Stomach (tissue), 4 donors: ENCODE data around the gene ODAD4.

Source experiments
- EP300 ChIP-seq: sonication (generic); formaldehyde crosslinking; IDR thresholded peaks from one replicate; pipeline ENCODE4 v1.6.1; 2017; ENCODE audit warnings: antibody characterized with exemption
- POLR2A ChIP-seq, 4 donors: fragments of 450-650 bp; IDR thresholded peaks; one replicate each; pipeline ENCODE4 v1.6.1; 2016; ENCODE audit warnings: antibody characterized with exemption in 4 of 4, control low read depth in 2 of 4, mild to moderate bottlenecking in 1 of 4, moderate library complexity in 1 of 4
- POLR2AphosphoS5 ChIP-seq, 3 donors: sonication (generic); formaldehyde crosslinking; IDR thresholded peaks; one replicate each; pipeline ENCODE4 v1.6.1; 2016; ENCODE audit warnings: antibody characterized with exemption in 3 of 3
- TF ChIP-seq, protein P1 (sequence below), 7 experiments: fragments of 450-650 bp in 4 of 7; fragments of 200-600 bp in 3 of 7; sonication (generic) in 3 of 7; IDR thresholded peaks; one replicate each; pipeline ENCODE4 v1.5.1; 2016 to 2019; ENCODE audit warnings: antibody characterized with exemption in 7 of 7, control low read depth in 2 of 7, mild to moderate bottlenecking in 1 of 7

DNA sequence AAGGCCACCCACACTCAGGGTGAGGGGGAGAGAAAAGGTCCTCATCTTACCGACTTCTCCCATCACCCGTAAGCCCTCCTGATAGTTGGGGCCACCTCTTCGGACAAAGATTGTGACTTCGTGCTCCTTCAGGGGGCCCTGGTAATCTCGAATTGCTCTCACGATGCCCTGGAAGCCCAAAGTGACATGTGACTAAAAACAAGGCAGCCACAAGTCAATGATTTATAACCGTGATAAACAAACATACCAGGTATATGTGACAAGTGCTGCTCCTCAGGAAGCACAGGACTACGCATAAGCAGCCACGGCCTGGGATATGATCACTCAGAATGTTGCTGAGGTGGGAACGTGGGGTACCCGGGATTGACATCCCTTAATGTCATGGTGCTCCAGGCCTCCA lies 28.8 kb upstream of the ODAD4 start:
- TF ChIP-seq, protein P1, sequence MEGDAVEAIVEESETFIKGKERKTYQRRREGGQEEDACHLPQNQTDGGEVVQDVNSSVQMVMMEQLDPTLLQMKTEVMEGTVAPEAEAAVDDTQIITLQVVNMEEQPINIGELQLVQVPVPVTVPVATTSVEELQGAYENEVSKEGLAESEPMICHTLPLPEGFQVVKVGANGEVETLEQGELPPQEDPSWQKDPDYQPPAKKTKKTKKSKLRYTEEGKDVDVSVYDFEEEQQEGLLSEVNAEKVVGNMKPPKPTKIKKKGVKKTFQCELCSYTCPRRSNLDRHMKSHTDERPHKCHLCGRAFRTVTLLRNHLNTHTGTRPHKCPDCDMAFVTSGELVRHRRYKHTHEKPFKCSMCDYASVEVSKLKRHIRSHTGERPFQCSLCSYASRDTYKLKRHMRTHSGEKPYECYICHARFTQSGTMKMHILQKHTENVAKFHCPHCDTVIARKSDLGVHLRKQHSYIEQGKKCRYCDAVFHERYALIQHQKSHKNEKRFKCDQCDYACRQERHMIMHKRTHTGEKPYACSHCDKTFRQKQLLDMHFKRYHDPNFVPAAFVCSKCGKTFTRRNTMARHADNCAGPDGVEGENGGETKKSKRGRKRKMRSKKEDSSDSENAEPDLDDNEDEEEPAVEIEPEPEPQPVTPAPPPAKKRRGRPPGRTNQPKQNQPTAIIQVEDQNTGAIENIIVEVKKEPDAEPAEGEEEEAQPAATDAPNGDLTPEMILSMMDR (IDR thresholded peaks at IDR 0.05), result no peak
- TF ChIP-seq POLR2A (IDR thresholded peaks at IDR 0.05), result no peak
- no peak for TF ChIP-seq EP300
- no peak for TF ChIP-seq POLR2AphosphoS5 (IDR thresholded peaks at IDR 0.05)
